GM12891 (cell line): Measurements from ENCODE around the gene MYL10. TPM values are rescaled to one million over a fixed set of nuclear protein-coding genes. Genes with fewer than 3 reads are reported as not detected.

Source experiments
- DNase-seq: peaks from one replicate; pipeline ENCODE4 v3.0.0; 2011; ENCODE audit warnings: low spot score; ENCODE audit not compliant: insufficient read length
- FAIRE-seq: peaks from 2 replicates; lab custom pipeline; 2011; peaks lifted over from hg19 to GRCh38; lab: Jason Lieb, UNC
- PAX5 ChIP-seq: IDR thresholded peaks from 2 replicates; pipeline ENCODE4 v1.6.1; 2011; ENCODE audit warnings: low read length, moderate library complexity, mild to moderate bottlenecking; ENCODE audit not compliant: insufficient read depth, severe bottlenecking
- POLR2A ChIP-seq: IDR thresholded peaks from 2 replicates; pipeline ENCODE4 v1.6.1; 2011; ENCODE audit warnings: low read depth, low read length, control low read depth
- POLR2AphosphoS5 ChIP-seq: IDR thresholded peaks from 2 replicates; pipeline ENCODE4 v1.6.1; 2011; ENCODE audit warnings: low read depth, low read length, control low read depth
- POU2F2 ChIP-seq: IDR thresholded peaks from 2 replicates; pipeline ENCODE4 v1.6.1; 2011; ENCODE audit warnings: low read depth, mild to moderate bottlenecking, control low read depth, low read length, moderate library complexity
- SPI1 ChIP-seq: IDR thresholded peaks from 2 replicates; pipeline ENCODE4 v1.6.1; 2011; ENCODE audit warnings: low read depth, low read length, control low read depth
- TAF1 ChIP-seq: IDR thresholded peaks from 2 replicates; pipeline ENCODE4 v1.6.1; 2011; ENCODE audit warnings: low read depth, low read length, control low read depth
- polyA plus RNA-seq: library from polyadenylated mRNA; unstranded; fragments of >200 nt; gene quantifications from one replicate; pipeline ENCODE4 v1.2.1, GENCODE V29; 2012; ENCODE audit warnings: low read depth, missing spikeins, inconsistent platforms; ENCODE audit not compliant: missing spikeins

MYL10 gene
- polyA plus RNA-seq: not detected

DNA sequence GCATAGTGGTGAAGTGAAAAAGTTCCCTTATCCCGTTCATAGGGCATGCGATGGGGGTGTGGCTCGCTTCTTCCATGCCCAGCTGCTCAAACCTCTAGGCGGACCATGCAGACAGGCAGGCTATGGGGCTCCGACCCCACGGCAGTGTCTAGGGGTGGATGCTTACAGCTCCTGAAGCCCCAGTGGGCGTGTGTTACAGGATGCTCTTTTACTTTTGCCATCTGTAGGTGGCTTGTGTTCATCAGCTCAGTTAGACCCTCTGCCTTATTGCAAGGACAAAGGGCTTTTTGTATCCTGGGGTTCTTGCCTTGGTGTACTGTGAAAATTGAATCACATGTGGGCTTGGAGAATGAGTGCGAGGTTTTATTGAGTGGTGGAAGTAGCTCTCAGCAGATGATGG is at the start of gene MYL10:
Gene MYL10, minus strand, starts transcription at position 126 of the 400 bp plus-strand sequence. CDS start 178 bp downstream, outside the sequence.
- FAIRE-seq: no peak
- DNase-seq: no peak

DNA sequence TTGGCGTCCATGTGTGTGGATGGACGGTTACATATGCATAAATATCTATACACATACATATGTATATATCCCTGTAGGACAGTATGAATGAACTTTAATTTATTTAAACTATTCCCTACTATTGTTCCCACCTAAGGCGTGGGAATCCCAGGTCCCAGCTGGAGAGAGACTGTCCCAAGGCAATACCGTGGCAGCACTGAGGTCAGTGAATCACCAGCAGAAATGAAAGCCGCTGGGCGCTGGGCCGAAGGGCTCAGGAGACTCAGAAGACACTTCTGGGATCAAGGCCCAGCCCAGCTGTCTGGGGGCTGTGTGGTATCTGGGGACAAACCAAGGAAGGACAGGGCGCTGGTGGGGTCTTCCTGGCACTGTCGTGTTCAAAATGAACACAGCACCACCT is 49.6 kb upstream of the MYL10 start:
- TF ChIP-seq TAF1 (no peak), POLR2AphosphoS5 (no peak), PAX5 (no peak), POU2F2 (no peak), POLR2A (no peak), SPI1 (no peak)
- FAIRE-seq (no peak), DNase-seq (no peak)

More for the DNA sequence above, at the start of gene MYL10:
- no peak for TF ChIP-seq TAF1
- no peak for TF ChIP-seq SPI1
- no peak for TF ChIP-seq POLR2AphosphoS5
- TF ChIP-seq POLR2A: no peak
- no peak for TF ChIP-seq PAX5
- no peak for TF ChIP-seq POU2F2

DNA sequence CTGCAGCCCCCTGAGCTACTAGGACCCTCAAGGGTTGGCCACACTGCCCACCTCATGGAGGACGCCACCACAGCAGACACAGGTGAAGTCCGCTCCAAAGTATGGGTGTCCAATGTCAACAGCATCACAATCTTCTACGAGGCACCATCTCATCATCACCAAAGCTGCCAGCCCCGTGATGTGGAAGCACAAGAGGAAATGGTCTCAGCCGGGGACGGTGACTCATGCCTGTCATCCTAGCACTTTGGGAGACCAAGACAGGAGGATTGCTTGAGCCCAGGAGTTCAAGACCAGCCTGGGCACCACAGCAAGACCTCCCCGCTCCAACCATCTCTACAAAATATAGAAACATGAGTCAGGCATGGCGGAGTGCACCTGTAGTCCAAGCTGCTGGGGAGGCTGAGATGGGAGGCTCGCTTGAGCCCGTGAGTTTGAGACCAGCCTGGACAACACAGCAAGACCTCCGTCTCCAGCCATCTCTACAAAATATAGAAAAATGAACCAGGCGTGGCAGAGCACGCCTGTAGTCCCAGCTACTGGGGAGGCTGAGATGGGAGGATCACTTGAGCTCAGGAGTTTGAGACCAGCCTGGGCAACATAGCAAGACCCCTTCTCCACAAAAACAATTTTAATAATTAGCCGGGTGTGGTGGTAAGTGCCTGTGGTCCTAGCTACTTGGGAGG is 48.8 kb upstream of the MYL10 start:
- TF ChIP-seq POLR2AphosphoS5 (no peak), POU2F2 (no peak), POLR2A (no peak), TAF1 (no peak), PAX5 (no peak), SPI1 (no peak)
- no peak for DNase-seq
- no peak for FAIRE-seq

GRCh38 chr7:101677391-101677790 is 48.3 kb upstream of the MYL10 start:
- TF ChIP-seq SPI1: no peak
- no peak for TF ChIP-seq POLR2A
- TF ChIP-seq POU2F2: no peak
- TF ChIP-seq POLR2AphosphoS5: no peak
- TF ChIP-seq PAX5: no peak
- DNase-seq: no peak
- no peak for FAIRE-seq

GRCh38 chr7:101676956-101677355 is 47.9 kb upstream of the MYL10 start:
- FAIRE-seq (no peak), DNase-seq (no peak)
- no peak for TF ChIP-seq POU2F2
- no peak for TF ChIP-seq POLR2AphosphoS5
- TF ChIP-seq POLR2A: no peak
- no peak for TF ChIP-seq PAX5
- no peak for TF ChIP-seq SPI1
- TF ChIP-seq TAF1: no peak

DNA sequence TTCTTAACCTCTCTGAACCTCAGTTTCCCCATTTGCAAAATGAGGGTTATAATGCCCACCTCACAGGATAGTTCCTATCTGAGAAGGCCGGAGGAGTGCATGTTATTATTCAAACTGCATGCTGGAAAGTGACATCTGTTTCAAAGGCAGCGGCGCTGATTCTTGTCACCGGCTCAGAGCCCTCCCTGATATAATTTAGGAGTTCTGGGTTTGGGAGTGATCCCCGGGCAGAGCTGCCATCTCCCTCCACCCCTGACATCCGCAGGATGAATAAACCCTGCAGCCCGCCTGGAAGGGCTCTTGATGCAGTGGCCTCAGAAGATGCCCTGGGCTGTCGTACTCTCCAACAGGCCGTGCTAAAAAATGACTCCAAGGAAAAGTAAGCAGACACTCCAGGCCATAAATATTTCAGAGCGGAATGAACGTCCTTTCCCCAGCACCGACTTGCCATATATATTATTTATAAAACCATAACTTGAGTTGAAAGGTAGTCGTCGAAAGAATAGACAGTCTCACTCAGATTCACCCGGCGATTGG is 47.0 kb upstream of the MYL10 start:
- FAIRE-seq (no peak), DNase-seq (no peak)
- TF ChIP-seq SPI1 (no peak), POLR2A (no peak), PAX5 (no peak), POLR2AphosphoS5 (no peak), TAF1 (no peak), POU2F2 (no peak)

GRCh38 chr7:101674439-101674838 is 45.3 kb upstream of the MYL10 start:
- TF ChIP-seq POLR2AphosphoS5: no peak
- no peak for TF ChIP-seq POLR2A
- TF ChIP-seq SPI1: no peak
- no peak for TF ChIP-seq PAX5
- no peak for TF ChIP-seq POU2F2
- DNase-seq: no peak
- no peak for FAIRE-seq

GRCh38 chr7:101673951-101674350 is 44.9 kb upstream of the MYL10 start:
- DNase-seq: no peak
- no peak for FAIRE-seq
- TF ChIP-seq TAF1: no peak
- no peak for TF ChIP-seq POU2F2
- no peak for TF ChIP-seq POLR2A
- TF ChIP-seq PAX5: no peak
- TF ChIP-seq SPI1: no peak
- no peak for TF ChIP-seq POLR2AphosphoS5

DNA sequence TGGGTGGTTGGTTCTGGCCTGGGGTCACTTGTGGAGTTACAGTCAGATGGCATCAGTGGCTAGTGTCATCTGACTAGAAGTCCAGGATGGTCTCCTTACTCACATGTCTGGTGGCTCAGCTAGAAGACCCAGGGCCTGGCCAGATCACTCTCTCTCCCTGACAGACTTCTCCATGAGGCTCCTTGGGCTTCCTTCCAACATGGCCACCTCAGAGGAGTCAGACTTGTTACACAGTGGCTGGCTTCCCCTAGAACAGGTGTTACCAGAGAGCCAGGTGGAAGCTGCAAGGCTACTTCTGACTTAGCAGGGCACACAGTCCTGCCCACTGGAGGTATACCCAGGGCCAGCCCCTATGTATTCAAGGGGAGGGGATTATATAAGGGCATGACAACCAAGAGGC is 44.2 kb upstream of the MYL10 start:
- no peak for DNase-seq
- FAIRE-seq: no peak
- TF ChIP-seq POLR2AphosphoS5 (no peak), POU2F2 (no peak), TAF1 (no peak), POLR2A (no peak), PAX5 (no peak), SPI1 (no peak)
